ENCODE data around the gene NOSTRIN. TPM values are rescaled to one million over a fixed set of nuclear protein-coding genes. Genes with fewer than 3 reads are reported as not detected.

Gene NOSTRIN
- total RNA-seq, 1 experiment from 2014 or later: not detected

GRCh38 chr2:168910330-168910729, 107.9 kb downstream of the NOSTRIN start:
- Histone ChIP-seq H4K20me1 (ENCODE audit: control insufficient read depth, insufficient read depth, insufficient read length) (no peaks in the 10 kb centered on the region), H2BK120ac (ENCODE audit: low read depth, low read length, poor library complexity, severe bottlenecking) (no peak overlapping the region), H3K9ac (ENCODE audit: extremely low read depth, insufficient read length, low read length) (no peak overlapping the region), H2AK5ac (ENCODE audit: insufficient read length, low read length) (no peak overlapping the region), H3K27ac (ENCODE audit: insufficient read length, low read depth, low read length) (no peak overlapping the region), H3K18ac (ENCODE audit: insufficient read length, low read depth, low read length) (no peak overlapping the region), H3T11ph (ENCODE audit: low read length) (no peak overlapping the region), H2BK12ac (ENCODE audit: insufficient read length, low read depth, low read length) (no peak overlapping the region), H2BK5ac (ENCODE audit: insufficient read length, low read length) (no peak overlapping the region), H3K56ac (ENCODE audit: insufficient read length, low read depth, low read length) (no peak overlapping the region), H2BK15ac (ENCODE audit: low read depth, low read length) (no peak overlapping the region), H4K91ac (ENCODE audit: insufficient read length, low read depth, low read length) (no peak overlapping the region), H4K5ac (ENCODE audit: insufficient read length, low read depth, low read length) (no peak overlapping the region), H3K79me1 (ENCODE audit: insufficient read depth, low read depth, low read length, poor library complexity, severe bottlenecking) (no peaks in the 10 kb centered on the region), H2BK20ac (ENCODE audit: low read depth, low read length, poor library complexity, severe bottlenecking) (no peak overlapping the region), H3K27me3 (ENCODE audit: insufficient read depth, low read length) (no peaks in the 10 kb centered on the region; the same call in 1 of the 2 replicates), H2AFZ (ENCODE audit: low read length) (no peak overlapping the region), H3K4ac (ENCODE audit: low read depth, low read length) (no peak overlapping the region), H4K8ac (replicated peaks; ENCODE audit: insufficient read length, low read depth, low read length) (no peak overlapping the region), H3K4me2 (ENCODE audit: insufficient read depth, insufficient read length, low read length) (no peak overlapping the region), H3K79me2 (ENCODE audit: insufficient read depth, low read length) (no peaks in the 10 kb centered on the region), H3K23ac (ENCODE audit: insufficient read length, low read depth, low read length) (no peak overlapping the region), H3K9me3 (ENCODE audit: control insufficient read depth, low read depth, low read length) (no peaks in the 10 kb centered on the region), H3K4me1 (ENCODE audit: insufficient read depth, low read length) (peaks cover 27% of the 10 kb centered on the region), H3K14ac (ENCODE audit: insufficient read depth, low read length) (no peak overlapping the region), H3K23me2 (ENCODE audit: insufficient read length, low read depth, low read length, poor library complexity, severe bottlenecking) (no peaks in the 10 kb centered on the region)
- peaks cover 76 to 78% of the 10 kb centered on the region in 2 experiments for H3K4me1 Mint-ChIP-seq
- H3K4me3 Mint-ChIP-seq: no peak overlapping the region
- H3K27ac Mint-ChIP-seq: no peak overlapping the region
- no peak for TF ChIP-seq CTCF (conservative IDR thresholded peaks at IDR 0.05)
- DNase-seq: no peak
- H3K27me3 Mint-ChIP-seq (ENCODE audit: low read depth): no peaks in the 10 kb centered on the region; the same call in 1 of the 2 replicates
- peaks cover 0 to 1% (median under 1%) of the 10 kb centered on the region in 3 experiments; a peak in 2 of 7 replicates for H3K36me3 Mint-ChIP-seq (ENCODE audit: insufficient read depth in 1 of 3, low read depth in 3 of 3)
- H3K9me3 Mint-ChIP-seq: peaks cover under 1% of the 10 kb centered on the region in 2 experiments
- no CpG with 5 or more reads among the region's 5 CpGs for WGBS (ENCODE audit: extremely low coverage, insufficient read length, low lambda C conversion rate)

Data from H9 (cell line).